ENCODE measurements around the gene ZNF35.

DNA sequence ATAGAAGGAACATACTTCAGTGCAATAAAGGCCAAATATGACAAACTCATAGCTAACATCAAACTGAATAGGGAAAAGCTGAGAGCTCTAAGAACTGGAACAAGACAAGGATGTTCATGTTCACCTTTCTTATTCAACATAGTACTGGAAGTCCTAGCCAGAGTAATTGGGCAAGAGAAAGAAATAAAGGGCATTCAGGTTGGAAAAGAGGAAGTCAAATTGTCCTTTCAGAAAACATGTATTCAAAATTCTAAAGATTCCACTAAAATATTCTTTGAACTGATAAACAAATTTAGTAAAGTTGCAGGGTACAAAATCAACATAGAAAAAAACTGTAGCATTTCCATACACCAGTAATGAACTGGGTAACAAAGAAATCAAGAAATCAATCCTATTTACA is 35.9 kb upstream of the ZNF35 start:
- TF ChIP-seq BRCA1 (IDR thresholded peaks at IDR 0.05; ENCODE audit: low read depth, low read length), result no peak
- TF ChIP-seq POLR2A (IDR thresholded peaks at IDR 0.05; ENCODE audit: low read depth, low read length), result no peak
- no peak for TF ChIP-seq MYC (IDR thresholded peaks at IDR 0.05; ENCODE audit: insufficient read depth, insufficient read length, insufficient replicate concordance, low read length, severe bottlenecking)
- TF ChIP-seq, protein P1, sequence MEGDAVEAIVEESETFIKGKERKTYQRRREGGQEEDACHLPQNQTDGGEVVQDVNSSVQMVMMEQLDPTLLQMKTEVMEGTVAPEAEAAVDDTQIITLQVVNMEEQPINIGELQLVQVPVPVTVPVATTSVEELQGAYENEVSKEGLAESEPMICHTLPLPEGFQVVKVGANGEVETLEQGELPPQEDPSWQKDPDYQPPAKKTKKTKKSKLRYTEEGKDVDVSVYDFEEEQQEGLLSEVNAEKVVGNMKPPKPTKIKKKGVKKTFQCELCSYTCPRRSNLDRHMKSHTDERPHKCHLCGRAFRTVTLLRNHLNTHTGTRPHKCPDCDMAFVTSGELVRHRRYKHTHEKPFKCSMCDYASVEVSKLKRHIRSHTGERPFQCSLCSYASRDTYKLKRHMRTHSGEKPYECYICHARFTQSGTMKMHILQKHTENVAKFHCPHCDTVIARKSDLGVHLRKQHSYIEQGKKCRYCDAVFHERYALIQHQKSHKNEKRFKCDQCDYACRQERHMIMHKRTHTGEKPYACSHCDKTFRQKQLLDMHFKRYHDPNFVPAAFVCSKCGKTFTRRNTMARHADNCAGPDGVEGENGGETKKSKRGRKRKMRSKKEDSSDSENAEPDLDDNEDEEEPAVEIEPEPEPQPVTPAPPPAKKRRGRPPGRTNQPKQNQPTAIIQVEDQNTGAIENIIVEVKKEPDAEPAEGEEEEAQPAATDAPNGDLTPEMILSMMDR (IDR thresholded peaks at IDR 0.05 in 2 of 3, conservative IDR thresholded peaks at IDR 0.05 in 1 of 3; ENCODE audit: control insufficient read depth in 2 of 3, extremely low read depth in 1 of 3, insufficient read depth in 1 of 3, low read depth in 3 of 3, low read length in 3 of 3), result no peak
- TF ChIP-seq, protein P2, sequence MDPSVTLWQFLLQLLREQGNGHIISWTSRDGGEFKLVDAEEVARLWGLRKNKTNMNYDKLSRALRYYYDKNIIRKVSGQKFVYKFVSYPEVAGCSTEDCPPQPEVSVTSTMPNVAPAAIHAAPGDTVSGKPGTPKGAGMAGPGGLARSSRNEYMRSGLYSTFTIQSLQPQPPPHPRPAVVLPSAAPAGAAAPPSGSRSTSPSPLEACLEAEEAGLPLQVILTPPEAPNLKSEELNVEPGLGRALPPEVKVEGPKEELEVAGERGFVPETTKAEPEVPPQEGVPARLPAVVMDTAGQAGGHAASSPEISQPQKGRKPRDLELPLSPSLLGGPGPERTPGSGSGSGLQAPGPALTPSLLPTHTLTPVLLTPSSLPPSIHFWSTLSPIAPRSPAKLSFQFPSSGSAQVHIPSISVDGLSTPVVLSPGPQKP (IDR thresholded peaks at IDR 0.05; ENCODE audit: low read depth, low read length), result no peak
- TF ChIP-seq CHD2 (IDR thresholded peaks at IDR 0.05; ENCODE audit: borderline replicate concordance, low read depth, low read length), result no peak
- TF ChIP-seq CEBPB (IDR thresholded peaks at IDR 0.05; ENCODE audit: borderline replicate concordance in 1 of 2, low read depth in 2 of 2, low read length in 2 of 2), result no peak
- TF ChIP-seq SMC3 (IDR thresholded peaks at IDR 0.05; ENCODE audit: borderline replicate concordance, low read length), result no peak
- TF ChIP-seq POLR2AphosphoS5 (IDR thresholded peaks at IDR 0.05; ENCODE audit: low read length), result no peak
- TF ChIP-seq TARDBP (IDR thresholded peaks at IDR 0.05; ENCODE audit: borderline replicate concordance), result no peak
- TF ChIP-seq, protein P3, sequence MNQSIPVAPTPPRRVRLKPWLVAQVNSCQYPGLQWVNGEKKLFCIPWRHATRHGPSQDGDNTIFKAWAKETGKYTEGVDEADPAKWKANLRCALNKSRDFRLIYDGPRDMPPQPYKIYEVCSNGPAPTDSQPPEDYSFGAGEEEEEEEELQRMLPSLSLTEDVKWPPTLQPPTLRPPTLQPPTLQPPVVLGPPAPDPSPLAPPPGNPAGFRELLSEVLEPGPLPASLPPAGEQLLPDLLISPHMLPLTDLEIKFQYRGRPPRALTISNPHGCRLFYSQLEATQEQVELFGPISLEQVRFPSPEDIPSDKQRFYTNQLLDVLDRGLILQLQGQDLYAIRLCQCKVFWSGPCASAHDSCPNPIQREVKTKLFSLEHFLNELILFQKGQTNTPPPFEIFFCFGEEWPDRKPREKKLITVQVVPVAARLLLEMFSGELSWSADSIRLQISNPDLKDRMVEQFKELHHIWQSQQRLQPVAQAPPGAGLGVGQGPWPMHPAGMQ (IDR thresholded peaks at IDR 0.05; ENCODE audit: borderline replicate concordance), result no peak
